Glomerular endothelial cell (primary cell): Measurements from ENCODE around the gene OXTR. TPM values are rescaled to one million over a fixed set of nuclear protein-coding genes. Genes with fewer than 3 reads are reported as not detected.

Source experiments
- DNase-seq: peaks from one replicate; pipeline ENCODE4 v3.0.0-alpha.2; 2011; ENCODE audit warnings: low read depth, low spot score; ENCODE audit errors: extremely low read depth
- total RNA-seq: library from RNA; depleted of rRNA; stranded (reverse); fragments of >200 nt; gene quantifications from 2 replicates; pipeline ENCODE4 v1.2.3, GENCODE V29; 2015

Gene OXTR
- total RNA-seq, result 1.1 and 4.8 TPM in 2 replicates

GRCh38 chr3:8769088-8769822 lies at the start of gene OXTR:
Gene OXTR, minus strand, starts transcription at chr3:8769613. Its CDS starts 1,426 bp downstream, at chr3:8768187.
- DNase-seq, result peak; percentile 5

- no peak for DNase-seq
Observed at GRCh38 chr3:8817486-8817885, 48.1 kb upstream of the OXTR start.

- no peak for DNase-seq
Observed at GRCh38 chr3:8816106-8816505, 46.7 kb upstream of the OXTR start.

GRCh38 chr3:8813411-8813810 lies 44.0 kb upstream of the OXTR start:
- no peak for DNase-seq

- no peak for DNase-seq
Observed at GRCh38 chr3:8810561-8810960, 41.1 kb upstream of the OXTR start.

GRCh38 chr3:8805774-8806173 lies 36.4 kb upstream of the OXTR start:
- no peak for DNase-seq

- DNase-seq, result no peak
Observed at GRCh38 chr3:8802256-8802655, 32.8 kb upstream of the OXTR start.

GRCh38 chr3:8800016-8800415 lies 30.6 kb upstream of the OXTR start:
- no peak for DNase-seq

- no peak for DNase-seq
Observed at GRCh38 chr3:8794247-8794646, 24.8 kb upstream of the OXTR start.

- DNase-seq, result no peak
Observed at GRCh38 chr3:8793242-8793641, 23.8 kb upstream of the OXTR start.

- no peak for DNase-seq
Observed at GRCh38 chr3:8790529-8790928, 21.1 kb upstream of the OXTR start.

- DNase-seq, result no peak
Observed at GRCh38 chr3:8784676-8785435, 15.4 kb upstream of the OXTR start.

GRCh38 chr3:8780279-8780678 lies 10.9 kb upstream of the OXTR start:
- DNase-seq, result no peak

- no peak for DNase-seq
Observed at GRCh38 chr3:8778475-8778874, 9.1 kb upstream of the OXTR start.

GRCh38 chr3:8777978-8778267 lies 8.5 kb upstream of the OXTR start:
- no peak for DNase-seq

- no peak for DNase-seq
Observed at GRCh38 chr3:8777201-8777977, 8.0 kb upstream of the OXTR start.

GRCh38 chr3:8776406-8776805 lies 7.0 kb upstream of the OXTR start:
- DNase-seq, result no peak

GRCh38 chr3:8775602-8776001 lies 6.2 kb upstream of the OXTR start:
- no peak for DNase-seq

- no peak for DNase-seq
Observed at GRCh38 chr3:8775181-8775580, 5.8 kb upstream of the OXTR start.

GRCh38 chr3:8773941-8774542 lies 4.6 kb upstream of the OXTR start:
- no peak for DNase-seq

GRCh38 chr3:8768364-8769087 lies 887 bp downstream of the OXTR start:
- no peak for DNase-seq
